Measurements from ENCODE around the gene VPS13A.
"Not testable (repeated sequence)": the region's sequence is repeated elsewhere in the genome, so short reads cannot be mapped to it uniquely, and the experiment has no call there.

VPS13A gene

DNA sequence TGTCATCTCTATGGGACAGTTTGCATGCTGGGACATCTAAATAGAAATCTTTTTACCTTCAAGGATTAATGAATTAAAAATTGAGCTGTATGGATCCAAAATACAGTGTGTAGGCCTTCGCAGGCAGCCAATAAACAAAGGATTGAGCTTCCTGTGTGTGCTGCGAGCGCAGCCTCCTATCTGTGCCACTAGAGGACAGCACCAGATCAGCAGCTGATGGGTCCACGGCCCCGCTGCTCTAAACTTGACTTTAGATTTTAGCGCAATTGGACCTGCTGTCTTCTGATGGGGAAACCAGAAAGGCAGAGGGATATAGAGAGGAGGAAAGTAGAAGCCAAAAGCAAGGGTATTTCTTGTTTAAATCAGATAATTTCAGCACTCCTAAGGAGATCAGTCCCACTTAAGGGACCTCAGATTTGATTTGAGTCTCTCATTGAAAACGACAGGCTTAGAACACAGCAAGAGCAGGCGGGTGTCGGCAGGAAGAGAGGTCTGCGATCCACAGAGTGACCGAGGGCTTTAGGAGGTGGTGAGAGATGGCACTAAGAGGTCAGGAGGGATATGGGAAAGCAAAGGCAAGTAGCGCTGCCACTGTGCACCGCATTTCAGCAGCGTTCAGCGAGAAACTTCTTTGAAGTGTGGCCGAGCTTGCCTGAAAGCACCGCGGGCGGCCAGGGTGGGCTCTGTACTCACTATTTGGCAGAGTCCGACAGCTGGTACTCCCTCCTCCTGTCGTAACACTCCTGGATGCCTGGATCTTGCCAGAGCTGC is 256.5 kb downstream of the VPS13A start:
- no peak for TF ChIP-seq ZFX (IDR thresholded peaks at IDR 0.05; ENCODE audit: borderline replicate concordance)
- peak; percentile 99 for TF ChIP-seq CTCF (IDR thresholded peaks at IDR 0.05)
- H3K27ac ChIP-seq = no peak overlapping the region

- no peak overlapping the region for H3K27ac ChIP-seq
- TF ChIP-seq ZFX (IDR thresholded peaks at IDR 0.05; ENCODE audit: borderline replicate concordance) (no peak), CTCF (IDR thresholded peaks at IDR 0.05) (no peak)
These were observed 257.9 kb downstream of the VPS13A start for GRCh38 chr9:77435277-77435676.

DNA sequence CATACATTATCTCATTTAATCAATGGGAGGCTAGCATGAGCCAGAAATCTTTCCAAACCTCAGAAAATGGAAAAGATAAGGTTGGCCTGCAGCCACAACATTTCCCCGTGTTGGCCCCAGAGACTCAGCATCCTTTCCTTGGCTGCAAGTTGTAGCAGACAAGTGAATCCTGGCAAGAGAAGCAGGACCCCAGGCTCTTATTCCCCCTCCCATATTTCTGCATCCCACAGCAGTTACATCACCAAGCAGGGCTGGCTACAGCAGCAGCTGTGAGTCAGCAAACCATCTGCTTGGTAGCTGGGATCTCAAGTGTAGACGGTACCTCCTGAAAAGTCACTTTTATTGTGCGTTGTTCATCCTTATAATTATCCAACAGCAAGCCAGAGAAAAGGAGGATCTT is 258.4 kb downstream of the VPS13A start:
- TF ChIP-seq CTCF (IDR thresholded peaks at IDR 0.05) (no peak), ZFX (IDR thresholded peaks at IDR 0.05; ENCODE audit: borderline replicate concordance) (no peak)
- no peak overlapping the region for H3K27ac ChIP-seq

DNA sequence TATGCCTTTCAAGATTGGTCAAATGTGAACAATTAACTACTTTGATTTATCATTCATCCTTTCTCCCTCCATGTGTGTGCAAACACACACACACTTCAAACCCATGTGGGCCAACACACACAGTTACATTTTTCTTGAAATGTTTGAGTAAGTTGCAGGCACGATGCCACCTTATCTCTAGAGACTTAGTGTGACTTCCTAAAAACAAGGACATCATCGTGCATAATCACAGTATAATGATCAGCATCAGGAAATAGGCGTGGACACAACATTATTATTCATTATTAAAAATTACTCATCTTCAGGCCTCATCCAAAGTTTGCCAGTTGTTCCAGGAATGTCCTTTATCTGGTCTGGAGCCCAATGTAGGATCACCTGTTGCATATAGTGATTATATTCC is 261.3 kb downstream of the VPS13A start:
- TF ChIP-seq CTCF (IDR thresholded peaks at IDR 0.05) (no peak), ZFX (IDR thresholded peaks at IDR 0.05; ENCODE audit: borderline replicate concordance) (no peak)
- H3K27ac ChIP-seq = no peak overlapping the region

DNA sequence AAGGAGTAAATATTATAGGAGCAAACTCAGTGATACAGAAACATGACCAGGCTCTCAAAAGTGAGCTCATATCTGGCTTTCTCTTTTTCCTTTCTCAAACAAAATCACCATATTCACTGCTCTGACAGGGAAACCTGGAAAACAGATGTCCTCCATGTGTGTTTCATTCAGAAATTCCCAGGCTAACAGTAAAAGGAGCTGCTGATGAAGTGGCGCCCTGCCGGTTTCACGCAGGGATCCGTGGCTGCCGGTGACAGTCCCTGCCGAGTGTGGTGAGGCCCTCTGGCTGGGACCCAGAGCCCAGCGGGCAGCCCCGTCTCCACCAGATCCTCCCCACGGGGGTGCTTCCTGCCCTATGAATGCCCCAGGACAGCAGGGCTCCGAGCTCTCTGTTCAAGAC is 262.7 kb downstream of the VPS13A start:
- no peak for TF ChIP-seq ZFX (IDR thresholded peaks at IDR 0.05; ENCODE audit: borderline replicate concordance)
- TF ChIP-seq CTCF (IDR thresholded peaks at IDR 0.05) = no peak
- no peak overlapping the region for H3K27ac ChIP-seq

GRCh38 chr9:77441124-77441523 is 263.8 kb downstream of the VPS13A start:
- not testable (repeated sequence) for H3K27ac ChIP-seq

GRCh38 chr9:77442436-77442835 is 265.1 kb downstream of the VPS13A start:
- TF ChIP-seq ZFX (IDR thresholded peaks at IDR 0.05; ENCODE audit: borderline replicate concordance) (no peak), CTCF (IDR thresholded peaks at IDR 0.05) (no peak)
- no peak overlapping the region for H3K27ac ChIP-seq

DNA sequence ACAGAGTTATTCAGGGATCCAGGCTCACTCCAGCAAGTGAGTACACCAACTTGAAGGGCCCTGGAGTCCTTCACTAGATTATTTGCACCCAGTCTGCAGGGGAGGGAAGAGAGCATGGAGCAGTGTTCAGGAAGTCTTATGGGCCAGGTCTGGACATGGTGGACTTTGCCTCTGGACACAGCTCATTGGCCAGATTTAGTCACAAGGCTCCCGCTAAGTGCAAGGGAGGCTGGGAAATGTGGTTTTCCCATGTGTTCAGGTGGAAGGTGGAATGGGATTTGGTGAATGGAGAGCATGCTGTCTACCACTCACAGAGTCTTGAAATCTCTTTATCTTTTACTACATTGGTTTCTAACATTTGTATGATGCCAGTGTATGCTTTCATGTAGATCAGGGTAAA is 270.3 kb downstream of the VPS13A start:
- no peak overlapping the region for H3K27ac ChIP-seq

More for the DNA sequence above, 270.3 kb downstream of the VPS13A start:
- TF ChIP-seq CTCF (IDR thresholded peaks at IDR 0.05) = no peak
- no peak for TF ChIP-seq ZFX (IDR thresholded peaks at IDR 0.05; ENCODE audit: borderline replicate concordance)
